GM12878 (cell line): ENCODE data around the gene HERPUD2. TPM values are rescaled to one million over a fixed set of nuclear protein-coding genes. Genes with fewer than 3 reads are reported as not detected.

Source experiments
- ATAC-seq: fragments of 200-7000 bp; cut with Tn5 transposase; 3 replicates; pipeline ENCODE4 v1.9.1; 2020; ENCODE audit warnings: mild to moderate bottlenecking, moderate library complexity
- BruUV-seq: library from RNA; stranded (reverse); fragments of 400-500 nt; replicated peaks from 2 replicates; lab custom pipeline; 2021; lab: Mats Ljungman, UMichigan
- CTCF ChIA-PET: fragments of 300-600 bp; sonication (Branson Sonifier 250); formaldehyde crosslinking; extraction: SDS; loops from one replicate; lab custom pipeline; 2021; ENCODE audit warnings: inconsistent platforms; lab: Yijun Ruan, JAX
- POLR2A ChIA-PET: fragments of 350-600 bp; formaldehyde crosslinking; extraction: SDS; loops from one replicate; lab custom pipeline; 2021; ENCODE audit warnings: inconsistent platforms; lab: Charles Lee
- RAD21 ChIA-PET: fragments of 300-600 bp; sonication (Branson Sonifier 250); formaldehyde crosslinking; loops from one replicate; lab custom pipeline; 2023; ENCODE audit warnings: antibody characterized with exemption; ENCODE audit not compliant: unreplicated experiment; lab: Charles Lee
- SMC1A ChIA-PET: fragments of 300-600 bp; sonication (Branson Sonifier 250); formaldehyde crosslinking; loops from one replicate; lab custom pipeline; 2023; ENCODE audit not compliant: unreplicated experiment, uncharacterized antibody; lab: Charles Lee
- DNase-seq: peaks from one replicate; pipeline ENCODE4 v3.0.0-alpha.2; 2011; ENCODE audit warnings: low read depth, low spot score
- FAIRE-seq: peaks from 3 replicates; lab custom pipeline; 2011; peaks lifted over from hg19 to GRCh38; lab: Jason Lieb, UNC
- H2AFZ ChIP-seq: 2 replicates; pipeline ENCODE4 v1.6.0; 2011; ENCODE audit warnings: low read depth, low read length, control low read depth; ENCODE audit not compliant: control insufficient read depth
- H3K27ac ChIP-seq: 2 replicates; pipeline ENCODE4 v1.5.1; 2011; ENCODE audit warnings: control low read depth; ENCODE audit not compliant: control insufficient read depth, insufficient read depth
- H3K27me3 ChIP-seq, 2 experiments: replicated peaks in 1 of 2; 2 replicates each; pipeline versions ENCODE4 v1.6.0 to v1.6.1; 2011; ENCODE audit warnings: low read length in 1 of 2; ENCODE audit not compliant: control insufficient read depth in 2 of 2, insufficient read depth in 2 of 2
- H3K36me3 ChIP-seq, 2 experiments: 2 replicates each; pipeline ENCODE4 v1.5.1; 2011; ENCODE audit warnings: low read length in 1 of 2; ENCODE audit not compliant: control insufficient read depth in 2 of 2, insufficient read depth in 2 of 2
- H3K4me1 ChIP-seq: 2 replicates; pipeline ENCODE4 v1.6.1; 2011; ENCODE audit warnings: mild to moderate bottlenecking, low read length, moderate library complexity, mixed read lengths; ENCODE audit not compliant: control insufficient read depth, insufficient read depth
- H3K4me2 ChIP-seq: 2 replicates; pipeline ENCODE4 v1.6.0; 2011; ENCODE audit warnings: control low read depth; ENCODE audit not compliant: control insufficient read depth, insufficient read depth
- H3K4me3 ChIP-seq: fragments of 200-600 bp; sonication (generic); 2 replicates; pipeline ENCODE4 v1.5.1; 2016
- H3K79me2 ChIP-seq: 2 replicates; pipeline ENCODE4 v1.6.0; 2011; ENCODE audit warnings: low read length; ENCODE audit not compliant: control insufficient read depth, insufficient read depth
- H3K9ac ChIP-seq: 2 replicates; pipeline ENCODE4 v1.8.0; 2011; ENCODE audit warnings: low read length, control low read depth, mixed read lengths; ENCODE audit not compliant: control insufficient read depth, insufficient read depth
- H3K9me3 ChIP-seq: replicated peaks from 3 replicates; pipeline ENCODE4 v1.5.1; 2011; ENCODE audit warnings: mild to moderate bottlenecking, low read length; ENCODE audit not compliant: control insufficient read depth, insufficient read depth
- H4K20me1 ChIP-seq: 2 replicates; pipeline ENCODE4 v1.6.0; 2011; ENCODE audit not compliant: control insufficient read depth, insufficient read depth
- BCL11A ChIP-seq: IDR thresholded peaks from 2 replicates; pipeline ENCODE4 v1.6.1; 2011; ENCODE audit warnings: low read depth, low read length
- CTCF ChIP-seq, 3 experiments: IDR thresholded peaks in 2 of 3; conservative IDR thresholded peaks in 1 of 3; 2 replicates each; pipeline ENCODE4 v1.5.1; 2011; ENCODE audit warnings: low read depth in 3 of 3, low read length in 3 of 3, mild to moderate bottlenecking in 3 of 3, control low read depth in 2 of 3, moderate library complexity in 2 of 3, inconsistent platforms in 1 of 3, mixed read lengths in 1 of 3; ENCODE audit not compliant: control insufficient read depth in 2 of 3, insufficient read depth in 1 of 3; ENCODE audit errors: extremely low read depth in 1 of 3
- MTA2 ChIP-seq: fragments of 450-650 bp; IDR thresholded peaks from 2 replicates; pipeline ENCODE4 v1.6.1; 2016; ENCODE audit warnings: low read depth, mild to moderate bottlenecking, moderate library complexity
- MYC ChIP-seq: IDR thresholded peaks from 2 replicates; pipeline ENCODE4 v1.6.1; 2011; ENCODE audit warnings: mild to moderate bottlenecking, low read length, moderate library complexity, inconsistent platforms; ENCODE audit not compliant: insufficient read depth, insufficient replicate concordance, insufficient read length, severe bottlenecking
- PAX5 ChIP-seq: IDR thresholded peaks from 2 replicates; pipeline ENCODE4 v1.6.1; 2011; ENCODE audit warnings: low read depth, low read length, borderline replicate concordance
- SREBF1 ChIP-seq: IDR thresholded peaks from 2 replicates; pipeline ENCODE4 v1.6.1; 2012; ENCODE audit warnings: mild to moderate bottlenecking, low read length
- YY1 ChIP-seq: IDR thresholded peaks from 2 replicates; pipeline ENCODE4 v1.6.1; 2011; ENCODE audit warnings: low read depth, mild to moderate bottlenecking, low read length
- WGBS: methylation state at CpG from one replicate; pipeline ENCODE4 v1.1.6; 2016; ENCODE audit warnings: low lambda C conversion rate; ENCODE audit not compliant: insufficient replicate concordance, insufficient coverage; ENCODE audit errors: missing lambda C conversion rate; 5-methylcytosine and 5-hydroxymethylcytosine counted together
- in situ Hi-C: fragments of 300-500 bp; cut with MboI; formaldehyde crosslinking; loops from 9 replicates; pipeline ENCODE4 v1.14.3; 2018; ENCODE audit warnings: mixed read lengths
- intact Hi-C: fragments of 100-400 bp; cut with micrococcal nuclease; formaldehyde crosslinking; loops from one replicate; pipeline ENCODE4 v1.14.2; 2022; ENCODE audit not compliant: unreplicated experiment
- polyA plus RNA-seq, 11 experiments: library from polyadenylated mRNA; depleted of rRNA in 4 of 11; unstranded in 6 of 11; stranded (reverse) in 5 of 11; fragments of >200 nt; fragmentation: Nextera tagmentation in 4 of 11; fragmentation: Illumina TruSeq in 1 of 11; extraction: Ambion mirVana in 4 of 11; extraction: Trizol in 1 of 11; gene quantifications; 1 replicate in 1 of 11; 2 replicates in 10 of 11; pipeline versions ENCODE4 v1.2.1 to v1.2.3, GENCODE V29; 2011 to 2016; ENCODE audit warnings: inconsistent platforms in 2 of 11, missing spikeins in 2 of 11, low read depth in 1 of 11
- total RNA-seq, 4 experiments: library from RNA; depleted of rRNA in 3 of 4; stranded (reverse); fragments of >200 nt in 3 of 4; fragmentation: Illumina TruSeq in 1 of 4; extraction: Trizol in 1 of 4; gene quantifications; 2 replicates each; pipeline versions ENCODE4 v1.2.1 to v1.2.3, GENCODE V29; 2013 to 2021

Gene HERPUD2
- total and polyA plus RNA-seq, 10 of the 15 experiments (the other 5 are each of a cell fraction or from before 2014, with no cell fraction given), result 4.7 to 69.6 (median 13.9) TPM

- TF ChIP-seq PAX5 (no peak), CTCF (IDR thresholded peaks at IDR 0.05 in 2 of 3, conservative IDR thresholded peaks at IDR 0.05 in 1 of 3; ENCODE audit: control insufficient read depth in 2 of 3, extremely low read depth in 1 of 3, insufficient read depth in 1 of 3, low read depth in 3 of 3, low read length in 3 of 3) (no peak), MYC (no peak)
- TF ChIP-seq, all 136 proteins: peak for 0
These were observed 71.6 kb downstream of the HERPUD2 start (continued) for GRCh38 chr7:35623381-35623780.

- intact Hi-C loops, result loop anchor here (5.0 to 10.0 kb wide), 3 partner anchors 83 to 545 kb away; no protein-coding TSS in a partner anchor
- DNase-seq, result no peak
- ChIA-PET RAD21 (no interaction called here), SMC1A (no interaction called here), CTCF (no interaction called here), POLR2A (no interaction called here)
- Histone ChIP-seq H3K36me3 (no peaks in the 10 kb centered on the region), H3K9ac (no peak overlapping the region), H3K9me3 (no peaks in the 10 kb centered on the region; the same call in 2 of the 3 replicates), H4K20me1 (no peaks in the 10 kb centered on the region), H3K27me3 (no peaks in the 10 kb centered on the region), H3K4me3 (no peak overlapping the region), H3K4me2 (no peak overlapping the region), H3K27ac (no peak overlapping the region), H2AFZ (no peak overlapping the region), H3K4me1 (no peaks in the 10 kb centered on the region), H3K79me2 (no peaks in the 10 kb centered on the region)
- BruUV-seq, result no TSS peak
- in situ Hi-C loops, result loop anchor here (10.0 kb wide), 1 partner anchor 195 kb away; no protein-coding TSS in a partner anchor
- no peak for FAIRE-seq
- TF ChIP-seq MTA2 (no peak), YY1 (no peak), SREBF1 (no peak), BCL11A (no peak)
- ATAC-seq, result no peak
- 65% methylated on average over 1 of the region's 1 CpG for WGBS
These were observed 75.1 kb downstream of the HERPUD2 start for GRCh38 chr7:35619863-35620262.
